HUDEP-2 (cell line): ENCODE measurements around the gene RPN1.
"Not testable (repeated sequence)": the region's sequence is repeated elsewhere in the genome, so short reads cannot be mapped to it uniquely, and the experiment has no call there.

Experiments used
- DNase-seq, 76 experiments: peaks; one replicate each; lab custom pipeline; 2025; ENCODE audit not compliant: unreplicated experiment in 76 of 76; lab: John Stamatoyannopoulos, UW

The RPN1 gene

DNA sequence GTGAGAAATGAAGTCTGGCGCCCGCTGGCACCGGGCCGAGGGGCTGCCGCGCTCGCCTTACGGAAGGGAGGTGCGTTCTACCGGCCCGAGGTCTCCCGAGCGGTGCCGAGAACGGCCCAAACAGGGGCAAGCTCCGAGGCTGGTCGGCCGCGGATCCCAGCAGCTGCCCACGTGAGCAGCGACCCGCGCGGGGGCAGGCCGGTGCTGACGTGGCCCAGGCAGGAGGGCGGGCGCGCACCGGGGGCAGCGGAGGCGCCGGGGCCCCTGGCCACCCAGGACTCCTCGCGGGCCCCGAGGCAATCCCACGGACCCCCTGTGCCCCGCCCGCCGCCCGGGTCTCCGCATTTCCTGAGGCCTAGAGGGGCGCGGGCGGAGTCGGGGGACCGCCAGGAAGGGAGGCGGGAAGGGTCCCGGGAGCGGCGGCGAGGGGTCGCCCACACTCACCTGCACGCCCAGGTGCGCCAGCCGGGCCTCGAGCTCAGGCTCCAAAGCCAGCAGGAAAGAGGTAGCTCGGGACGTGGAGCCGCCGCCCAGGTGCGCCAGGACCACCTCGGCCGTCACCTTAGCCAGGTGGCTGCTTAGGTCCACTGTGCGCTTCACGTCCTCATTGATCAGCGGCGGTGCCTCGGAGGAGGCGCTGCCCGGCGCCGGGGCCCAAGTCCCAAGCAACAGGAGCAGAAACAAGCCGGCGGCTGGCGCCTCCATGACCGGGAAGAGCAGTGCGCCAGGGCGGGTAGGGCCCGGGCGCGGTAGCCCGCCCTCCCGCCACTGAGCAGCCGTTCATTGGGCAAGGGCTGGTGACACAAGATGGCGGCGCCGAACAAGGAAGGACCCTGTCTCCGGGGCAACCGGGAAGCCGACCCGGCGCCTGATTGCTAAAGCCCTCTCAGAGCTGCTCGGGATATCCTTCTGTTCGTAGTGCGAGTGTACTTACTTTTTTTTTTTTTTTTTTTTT, at the start of gene RPN1:
TSS of gene RPN1 (minus strand) at position 723 of the 955 bp plus-strand sequence. CDS start at position 705, 18 bp downstream.
- peak; percentile 14 to 95 (median 85) for DNase-seq

- DNase-seq, result peak in 2 of 76 experiments; percentile 5 to 8
Measured at GRCh38 chr3:128698211-128699047, 47.8 kb upstream of the RPN1 start.

DNA sequence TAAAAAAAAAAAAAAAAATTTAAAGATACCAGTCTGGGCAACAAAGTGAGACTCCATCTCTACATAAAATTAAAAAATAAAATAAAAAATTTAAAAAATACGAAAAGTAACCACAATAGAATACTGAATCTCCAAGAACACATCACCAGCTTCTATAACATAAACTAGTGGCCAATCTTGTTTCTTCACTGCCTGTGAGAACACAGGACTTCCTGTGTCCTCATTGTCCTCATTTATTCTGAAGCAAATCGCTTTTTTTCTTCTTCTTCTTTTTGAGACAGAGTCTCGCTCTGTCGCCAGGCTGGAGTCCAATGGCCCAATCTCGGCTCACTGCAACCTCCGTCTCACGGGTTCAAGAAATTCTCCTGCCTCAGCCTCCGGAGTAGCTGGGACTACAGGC, 46.7 kb upstream of the RPN1 start:
- DNase-seq, result no peak

GRCh38 chr3:128693696-128694095, 43.1 kb upstream of the RPN1 start:
- DNase-seq, result no peak

GRCh38 chr3:128689060-128689459, 38.4 kb upstream of the RPN1 start:
- DNase-seq, result no peak

DNA sequence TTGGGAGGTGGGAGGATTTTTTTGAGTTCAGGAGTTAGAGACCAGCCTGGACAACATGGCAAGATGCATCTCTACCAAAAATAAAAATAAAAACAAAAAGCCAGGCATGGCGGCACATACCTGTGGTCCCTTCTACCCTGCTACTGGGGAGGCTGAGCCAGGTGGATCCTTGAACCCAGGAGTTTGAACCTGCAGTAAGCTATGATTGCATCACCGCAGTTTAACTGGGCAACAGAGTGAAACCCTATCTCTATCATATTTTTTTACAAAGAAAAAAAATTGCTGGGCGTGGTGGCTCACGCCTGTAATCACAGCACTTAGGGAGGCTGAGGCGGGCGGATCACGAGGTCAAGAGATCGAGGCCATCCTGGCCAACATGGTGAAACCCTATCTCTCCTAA, 35.8 kb upstream of the RPN1 start:
- DNase-seq, result no peak

GRCh38 chr3:128684986-128685726, 34.5 kb upstream of the RPN1 start:
- DNase-seq, result no peak

DNA sequence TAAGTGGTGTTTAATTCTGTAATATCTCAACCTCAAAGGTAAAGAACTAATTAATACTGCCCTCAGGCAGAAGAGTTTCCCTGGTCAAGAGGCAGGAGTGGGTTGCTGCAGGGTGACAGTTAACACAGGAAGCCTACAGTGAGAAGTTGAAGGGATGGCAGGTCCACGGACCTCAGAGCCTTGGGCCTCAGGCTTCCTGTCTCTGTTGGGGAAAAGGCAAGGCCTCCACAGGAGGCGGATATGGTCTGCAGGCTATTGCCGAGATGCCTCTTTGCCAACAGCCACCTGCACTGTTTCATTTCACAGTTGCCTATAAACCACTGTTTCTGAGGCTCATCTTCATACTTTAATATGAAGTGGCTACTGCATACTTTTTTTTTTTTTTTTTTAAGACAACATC, 33.3 kb upstream of the RPN1 start:
- no peak for DNase-seq

DNA sequence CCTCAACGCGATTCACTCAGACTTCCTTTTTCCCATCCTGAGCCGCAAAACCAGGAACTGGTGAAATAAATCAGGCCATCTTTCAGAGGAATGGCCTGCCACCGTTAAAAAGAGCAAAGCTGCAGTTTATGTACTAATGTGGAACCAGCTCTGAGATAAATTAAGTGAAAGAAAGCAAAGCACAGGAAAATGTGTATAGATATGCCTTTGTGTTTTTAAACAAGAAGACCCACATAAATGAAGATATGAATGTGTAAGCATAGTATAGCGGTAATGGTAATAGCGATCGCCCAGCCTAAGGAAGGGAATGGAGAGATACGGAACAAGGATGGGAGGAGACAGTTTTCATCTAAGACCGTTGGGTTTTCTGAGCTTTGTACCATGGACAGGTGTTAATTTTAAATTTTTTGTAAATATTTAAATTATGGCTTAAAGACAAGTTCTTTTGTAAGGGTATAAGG, 30.8 kb upstream of the RPN1 start:
- DNase-seq, result peak in 1 of 76 experiments; percentile 24

DNA sequence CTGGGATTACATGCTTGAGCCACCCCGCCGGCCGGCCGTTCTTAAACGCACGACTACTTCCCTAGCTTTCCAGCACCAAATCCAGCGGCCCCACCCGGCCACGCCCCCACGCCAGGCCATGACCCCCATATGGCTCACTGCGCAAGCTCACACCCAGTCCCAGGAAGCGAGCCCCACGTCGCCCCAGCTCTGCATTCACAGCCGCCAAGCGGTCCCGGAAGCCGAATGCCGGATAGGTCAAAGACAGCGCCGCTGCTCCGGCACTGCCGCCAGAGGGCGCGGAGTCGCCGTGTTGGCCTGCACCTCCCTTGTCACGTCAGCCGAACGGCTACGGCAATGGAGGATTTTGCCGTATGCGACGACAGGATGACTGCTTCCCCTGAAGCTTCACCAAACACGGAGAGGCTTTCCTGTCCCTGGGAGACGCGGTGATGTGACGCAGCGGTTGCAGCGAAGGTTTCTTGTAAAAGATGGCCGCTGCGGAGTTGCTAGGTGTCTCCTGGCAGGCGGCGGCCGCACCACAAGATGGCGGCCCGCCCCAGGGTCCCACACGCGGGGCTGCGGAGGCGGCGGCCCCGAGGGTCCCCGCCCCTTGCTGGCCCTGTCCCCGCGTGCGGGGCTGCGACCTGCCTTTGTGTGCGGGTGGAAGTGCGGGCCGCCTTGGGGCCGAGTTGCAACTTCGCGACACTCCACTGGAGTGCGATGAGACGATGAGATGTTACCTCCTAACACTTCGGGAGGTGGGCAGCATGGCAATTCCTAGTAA, 30.2 kb upstream of the RPN1 start:
- DNase-seq, result peak; percentile 62 to 98 (median 95)

DNA sequence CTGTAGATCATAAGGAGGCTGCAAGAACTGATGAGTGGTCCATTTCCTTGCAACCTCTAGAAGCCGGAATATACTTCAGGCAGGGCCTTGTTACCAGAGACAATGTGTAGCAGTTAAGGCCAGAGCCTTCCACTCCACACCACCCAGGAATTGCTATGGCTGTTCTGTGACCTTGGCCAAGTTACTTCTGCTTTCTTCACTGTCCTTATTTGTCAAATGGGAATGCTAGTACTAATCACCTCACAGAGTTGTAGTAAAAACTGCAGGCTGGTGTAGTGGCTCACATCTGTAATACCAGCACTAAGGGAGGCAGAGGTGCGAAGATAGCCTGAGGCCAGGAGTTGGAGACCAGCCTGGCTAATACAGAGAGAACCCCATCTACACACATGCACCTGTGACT, 28.7 kb upstream of the RPN1 start:
- DNase-seq, result no peak

DNA sequence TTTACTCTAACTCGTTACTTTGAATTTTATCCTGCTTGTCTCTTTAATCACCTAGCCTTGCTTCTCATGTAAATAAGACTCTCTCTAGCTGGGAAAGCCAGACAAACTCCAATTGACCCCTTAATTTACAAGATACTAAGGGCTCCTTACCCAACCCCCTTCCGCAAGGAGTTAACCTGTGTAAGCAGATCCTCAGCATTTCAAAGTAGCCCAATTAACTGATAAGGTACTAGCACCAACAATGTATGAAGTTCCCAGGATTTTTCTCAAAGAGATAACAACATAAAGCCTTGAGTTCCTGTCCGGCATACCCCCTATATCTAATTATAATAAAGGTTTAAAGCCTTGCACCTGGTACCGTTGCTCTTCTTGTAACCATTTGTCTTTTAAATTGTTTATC, 25.2 kb upstream of the RPN1 start:
- not testable (repeated sequence) for DNase-seq

DNA sequence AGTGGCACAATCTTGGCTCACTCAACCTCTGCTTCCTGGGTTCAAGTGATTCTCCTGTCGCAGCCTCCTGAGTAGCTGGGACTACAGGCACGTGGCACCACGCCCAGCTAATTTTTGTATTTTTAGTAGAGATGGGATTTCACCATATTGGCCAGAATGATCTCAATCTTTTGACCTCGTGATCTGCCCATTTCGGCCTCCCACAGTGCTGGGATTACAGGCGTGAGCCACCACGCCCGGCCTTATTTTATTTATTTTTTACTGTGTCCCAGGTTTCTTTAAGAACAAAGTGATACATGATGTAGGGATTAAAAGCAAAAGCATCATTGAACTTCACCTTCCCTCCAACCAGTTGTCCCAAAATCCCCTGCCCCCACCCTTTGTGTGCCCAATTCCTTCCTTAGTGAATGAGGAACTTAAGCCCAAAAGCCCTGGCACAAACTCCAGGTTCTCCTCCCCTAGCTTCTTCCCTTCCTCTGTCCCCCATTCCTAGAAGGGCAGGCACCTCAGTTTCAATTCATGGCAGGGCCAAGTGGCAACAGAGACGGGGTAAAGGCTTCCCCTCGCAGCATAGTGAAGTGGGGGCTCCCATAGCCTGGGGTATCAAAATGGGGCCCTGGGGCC, 23.7 kb upstream of the RPN1 start:
- DNase-seq, result no peak

DNA sequence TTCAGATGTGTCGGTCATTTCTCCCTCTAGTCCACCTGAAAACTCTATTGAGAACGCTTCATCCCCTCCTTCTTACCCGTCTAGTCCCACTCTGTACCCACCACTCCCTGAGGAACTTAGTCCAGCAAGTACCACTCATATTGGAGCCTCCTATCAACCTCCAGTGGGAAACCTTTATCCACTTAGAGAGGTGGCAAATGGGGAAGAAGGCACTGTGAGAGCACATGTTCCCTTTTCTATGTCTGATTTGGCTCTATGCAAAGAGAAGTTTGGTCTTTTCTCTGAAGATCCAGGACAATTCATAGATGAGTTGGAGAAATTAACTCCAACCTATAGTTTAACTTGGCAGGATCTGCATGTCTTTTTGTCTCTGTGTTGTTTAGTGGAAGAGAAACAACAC, 17.0 kb upstream of the RPN1 start:
- no peak for DNase-seq

DNA sequence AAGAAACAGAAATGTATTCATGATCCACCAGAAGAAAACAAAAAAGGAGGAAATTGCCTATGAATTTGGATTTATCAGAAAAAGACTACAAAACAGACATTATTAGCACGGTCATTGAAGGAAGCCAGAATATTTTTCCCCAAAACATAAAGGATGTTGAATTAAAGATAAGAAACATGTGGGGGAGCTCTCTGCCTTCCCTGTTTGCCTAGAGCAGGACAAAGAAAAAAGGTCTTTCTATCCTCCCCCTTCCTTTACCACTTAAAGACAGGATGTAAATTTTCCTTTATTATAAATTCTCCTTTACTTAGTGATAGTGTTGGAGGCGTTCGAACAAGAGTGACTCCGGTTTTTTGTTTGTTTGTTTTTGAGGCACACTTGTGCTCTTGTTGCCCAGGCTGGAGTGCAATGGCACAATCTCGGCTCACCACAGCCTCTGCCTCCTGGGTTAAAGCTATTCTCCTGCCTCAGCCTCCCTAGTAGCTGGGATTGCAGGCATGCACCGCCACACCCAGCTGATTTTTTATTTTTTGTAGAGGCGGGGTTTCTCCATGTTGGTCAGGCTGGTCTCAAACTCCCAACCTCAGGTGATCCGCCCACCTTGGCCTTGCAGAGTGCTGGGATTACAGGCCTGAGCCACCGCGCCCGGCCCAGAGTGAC, 14.9 kb upstream of the RPN1 start:
- no peak for DNase-seq

- DNase-seq, result no peak
Measured at GRCh38 chr3:128663151-128663550, 12.5 kb upstream of the RPN1 start.

DNA sequence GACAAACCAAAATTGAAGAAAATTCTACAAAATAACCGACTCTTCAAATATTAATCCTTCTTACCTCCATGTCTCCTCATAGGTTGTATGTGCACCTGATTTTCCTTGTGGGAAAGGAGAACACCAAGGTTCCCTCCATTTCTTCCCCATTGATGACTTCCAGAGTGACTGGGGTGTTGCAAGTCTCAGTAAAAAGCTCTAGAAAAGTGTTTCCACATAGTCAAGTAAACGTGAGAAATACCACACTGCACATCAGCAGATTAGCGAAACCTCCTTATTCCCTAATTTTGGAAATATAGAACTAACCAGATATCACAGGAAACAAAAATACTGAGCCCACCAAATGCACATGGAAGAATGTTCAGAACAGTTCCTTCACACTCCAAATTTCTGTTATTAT, 4.9 kb upstream of the RPN1 start:
- DNase-seq, result no peak

DNA sequence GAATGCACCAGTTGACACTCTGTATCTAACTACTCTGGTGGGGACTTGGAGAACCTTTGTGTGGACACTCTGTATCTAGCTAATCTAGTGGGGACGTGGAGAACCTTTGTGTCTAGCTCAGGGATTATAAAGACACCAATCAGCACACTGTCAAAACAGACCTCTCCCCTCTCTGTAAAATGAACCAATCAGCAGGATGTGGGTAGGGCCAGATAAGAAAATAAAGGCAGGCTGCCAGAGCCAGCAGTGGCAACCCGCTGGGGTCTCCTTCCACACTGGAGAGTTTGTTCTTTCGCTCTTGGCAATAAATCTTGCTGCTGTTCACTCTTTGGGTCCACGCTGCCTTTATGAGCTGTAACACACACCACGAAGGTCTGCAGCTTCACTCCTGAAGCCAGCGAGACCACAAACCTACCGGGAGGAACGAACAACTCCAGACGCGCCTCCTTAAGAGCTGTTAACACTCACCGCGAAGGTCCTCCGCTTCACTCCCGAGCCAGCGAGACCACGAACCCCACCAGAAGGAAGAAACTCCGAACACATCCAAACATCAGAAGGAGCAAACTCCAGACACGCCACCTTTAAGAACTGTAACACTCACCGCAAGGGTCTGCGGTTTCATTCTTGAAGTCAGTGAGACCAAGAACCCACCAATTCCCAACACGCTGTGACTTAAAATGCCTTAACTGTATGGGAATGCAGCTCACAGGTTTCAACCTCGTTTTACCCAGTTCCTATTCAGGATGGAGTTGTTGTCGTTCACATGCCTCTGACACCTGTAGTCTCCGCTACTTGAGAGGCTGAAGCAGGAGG, 3.6 kb upstream of the RPN1 start:
- DNase-seq, result peak in 3 of 76 experiments; percentile 4 to 20 (median 16)
